ENCODE data around the gene SCAMP3. TPM values are rescaled to one million over a fixed set of nuclear protein-coding genes. Genes with fewer than 3 reads are reported as not detected.
A peak's percentile ranks its signal among the peaks of the same experiment; 100 is the strongest.

Gene SCAMP3
- total and polyA plus RNA-seq, 4 donors, result 26.3 to 103 (median 70.1) TPM

DNA sequence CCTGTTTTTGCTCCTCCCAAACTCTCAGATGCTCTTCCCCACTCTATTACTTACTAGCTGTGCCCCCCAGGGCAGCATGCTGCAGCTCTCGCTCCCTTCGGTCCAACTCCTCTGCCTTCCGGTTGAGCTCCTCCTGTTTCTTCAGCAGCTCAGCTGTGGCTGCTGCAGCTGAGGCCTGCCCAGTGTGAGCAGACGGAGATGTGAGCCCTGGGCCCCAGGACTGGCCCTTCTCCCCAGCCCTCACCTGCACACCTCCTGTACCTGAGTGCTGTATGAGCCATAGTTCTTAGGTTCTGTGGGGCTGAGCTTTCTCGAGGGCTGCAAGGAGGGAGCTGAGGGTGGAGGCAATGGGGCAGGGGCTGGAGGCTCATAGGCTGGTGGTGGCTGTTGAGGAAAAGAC, 1.9 kb downstream of the SCAMP3 start:
- Histone ChIP-seq H3K4me3 (ENCODE audit: low read depth, low read length) (no peak overlapping the region), H3K4me1 (ENCODE audit: control insufficient read depth, insufficient read depth, low read length) (peaks cover 35% of the 10 kb centered on the region), H3K27me3 (ENCODE audit: control insufficient read depth, insufficient read depth, low read length) (no peaks in the 10 kb centered on the region), H3K36me3 (ENCODE audit: control insufficient read depth, insufficient read depth, low read length) (peaks cover 65% of the 10 kb centered on the region), H3K27ac (ENCODE audit: low read depth, low read length) (no peak overlapping the region), H3K9me3 (ENCODE audit: control insufficient read depth, insufficient read depth, low read length) (no peaks in the 10 kb centered on the region)
- WGBS (ENCODE audit: insufficient coverage), result 100% methylated on average over 4 of the region's 5 CpGs
- no peak for DNase-seq (ENCODE audit: low read depth in 4 of 6, low spot score in 6 of 6)

DNA sequence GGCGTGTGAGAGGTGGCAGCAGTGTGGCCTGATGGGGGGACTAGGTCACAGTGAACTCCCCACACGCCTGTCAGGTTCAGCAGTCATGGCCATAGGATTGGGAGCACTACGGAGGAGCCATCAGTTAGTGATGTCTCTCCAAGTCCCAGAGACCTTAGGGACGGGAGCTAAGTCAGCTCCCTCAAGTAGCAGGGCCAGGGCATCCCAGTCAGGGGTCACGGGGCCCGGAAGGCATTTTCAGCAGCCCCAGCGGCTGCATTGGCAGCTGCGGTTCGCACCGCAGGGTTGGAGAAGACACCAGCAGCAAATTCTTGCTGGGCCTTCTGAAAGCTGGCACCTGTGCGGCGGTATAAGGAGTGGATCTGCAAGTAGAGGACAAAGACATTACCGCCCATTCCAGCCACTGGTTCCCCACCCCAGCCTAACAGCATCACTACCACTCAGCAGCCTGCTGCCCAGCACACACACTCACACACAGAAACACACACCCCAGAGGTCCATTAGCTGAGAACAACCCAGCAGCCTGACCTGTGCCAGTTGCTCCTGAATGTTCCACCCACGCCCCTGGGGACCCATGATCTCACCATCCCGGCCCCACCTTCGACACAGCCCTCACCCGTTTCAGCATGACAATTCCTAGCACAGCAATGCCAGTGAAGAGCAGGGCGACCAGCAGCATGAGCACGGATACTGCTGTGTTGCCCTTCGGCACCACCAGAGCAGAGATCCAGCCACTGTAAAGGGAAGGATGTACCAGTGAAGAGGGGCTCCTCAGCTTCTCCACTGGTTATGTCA, 5.9 kb downstream of the SCAMP3 start:
- no peaks in the 10 kb centered on the region for H3K9me3 ChIP-seq (ENCODE audit: control insufficient read depth, insufficient read depth, low read length)
- H3K4me3 ChIP-seq (ENCODE audit: low read depth, low read length), result peak overlapping the region; percentile 81
- peaks cover 55% of the 10 kb centered on the region for H3K4me1 ChIP-seq (ENCODE audit: control insufficient read depth, insufficient read depth, low read length)
- 80% methylated on average over 19 of the region's 20 CpGs for WGBS (ENCODE audit: insufficient coverage)
- no peaks in the 10 kb centered on the region for H3K27me3 ChIP-seq (ENCODE audit: control insufficient read depth, insufficient read depth, low read length)
- H3K36me3 ChIP-seq (ENCODE audit: control insufficient read depth, insufficient read depth, low read length), result peaks cover 59% of the 10 kb centered on the region
- no peak for DNase-seq (ENCODE audit: low read depth in 4 of 6, low spot score in 6 of 6)
- peak overlapping the region; percentile 98 for H3K27ac ChIP-seq (ENCODE audit: low read depth, low read length)

- under 1% methylated on average over 51 of the region's 54 CpGs for WGBS (ENCODE audit: insufficient coverage)
- H3K4me1 ChIP-seq (ENCODE audit: control insufficient read depth, insufficient read depth, low read length), result peaks cover 56% of the 10 kb centered on the region
- H3K9me3 ChIP-seq (ENCODE audit: control insufficient read depth, insufficient read depth, low read length), result no peaks in the 10 kb centered on the region
Measured at GRCh38 chr1:155255243-155256007, 6.7 kb downstream of the SCAMP3 start, which contains the start of gene ENTREP3. Gene ENTREP3, minus strand, starts transcription at chr1:155255483. Its CDS starts 606 bp downstream, at chr1:155254877.

GRCh38 chr1:155254714-155255242, 7.4 kb downstream of the SCAMP3 start:
- peak in 1 of 6 donors; percentile 69 for DNase-seq (ENCODE audit: low read depth in 4 of 6, low spot score in 6 of 6)
- Histone ChIP-seq H3K27me3 (ENCODE audit: control insufficient read depth, insufficient read depth, low read length) (no peaks in the 10 kb centered on the region), H3K4me3 (ENCODE audit: low read depth, low read length) (peak overlapping the region; percentile 81), H3K9me3 (ENCODE audit: control insufficient read depth, insufficient read depth, low read length) (no peaks in the 10 kb centered on the region), H3K4me1 (ENCODE audit: control insufficient read depth, insufficient read depth, low read length) (peaks cover 56% of the 10 kb centered on the region), H3K36me3 (ENCODE audit: control insufficient read depth, insufficient read depth, low read length) (peaks cover 64% of the 10 kb centered on the region), H3K27ac (ENCODE audit: low read depth, low read length) (peak overlapping the region; percentile 98)
- 2% methylated on average over 33 of the region's 35 CpGs for WGBS (ENCODE audit: insufficient coverage)

More at GRCh38 chr1:155255243-155256007, 6.7 kb downstream of the SCAMP3 start, which contains the start of gene ENTREP3:
- no peaks in the 10 kb centered on the region for H3K27me3 ChIP-seq (ENCODE audit: control insufficient read depth, insufficient read depth, low read length)
- peaks cover 64% of the 10 kb centered on the region for H3K36me3 ChIP-seq (ENCODE audit: control insufficient read depth, insufficient read depth, low read length)
- DNase-seq (ENCODE audit: low read depth in 4 of 6, low spot score in 6 of 6), result peak in 2 of 6 donors; percentile 96 to 97
- peak within 1 kb of the TSS; percentile 98 for H3K27ac ChIP-seq (ENCODE audit: low read depth, low read length)
- H3K4me3 ChIP-seq (ENCODE audit: low read depth, low read length), result peak within 1 kb of the TSS; percentile 81

DNA sequence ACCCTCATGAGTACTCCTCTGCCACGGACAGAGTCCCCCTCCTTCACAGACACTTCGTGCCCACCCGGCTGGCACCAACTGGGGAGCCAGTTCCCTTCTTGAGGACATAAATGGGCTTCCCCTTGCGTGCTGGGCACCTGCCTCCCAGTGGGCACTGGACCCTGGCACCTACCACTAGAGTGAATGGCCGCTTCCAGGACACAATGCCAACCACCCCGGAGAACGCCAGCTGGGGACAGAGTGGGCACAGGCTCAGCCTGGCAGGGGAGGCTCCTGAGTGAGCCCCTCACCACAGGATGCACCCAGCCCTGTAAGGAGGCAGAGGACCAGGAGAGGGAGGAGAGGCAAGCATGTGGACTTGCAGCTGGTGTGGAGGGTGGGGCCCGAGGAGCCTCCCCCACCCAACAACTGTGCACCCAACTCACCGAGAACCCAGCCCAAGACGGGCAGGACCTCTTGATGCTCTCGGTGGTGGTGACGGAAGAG, 7.9 kb downstream of the SCAMP3 start:
- WGBS (ENCODE audit: insufficient coverage), result 11% methylated on average over 11 of the region's 12 CpGs
- peaks cover 56% of the 10 kb centered on the region for H3K4me1 ChIP-seq (ENCODE audit: control insufficient read depth, insufficient read depth, low read length)

GRCh38 chr1:155253797-155254196, 8.4 kb downstream of the SCAMP3 start:
- H3K4me1 ChIP-seq (ENCODE audit: control insufficient read depth, insufficient read depth, low read length), result peaks cover 56% of the 10 kb centered on the region
- 60% methylated on average over 3 of the region's 5 CpGs for WGBS (ENCODE audit: insufficient coverage)
- no peak for DNase-seq (ENCODE audit: low read depth in 4 of 6, low spot score in 6 of 6)

More for the DNA sequence above, 7.9 kb downstream of the SCAMP3 start:
- H3K36me3 ChIP-seq (ENCODE audit: control insufficient read depth, insufficient read depth, low read length), result peaks cover 64% of the 10 kb centered on the region
- peak in 1 of 6 donors; percentile 47 for DNase-seq (ENCODE audit: low read depth in 4 of 6, low spot score in 6 of 6)
- peak overlapping the region; percentile 81 for H3K4me3 ChIP-seq (ENCODE audit: low read depth, low read length)
- peak overlapping the region; percentile 98 for H3K27ac ChIP-seq (ENCODE audit: low read depth, low read length)
- H3K9me3 ChIP-seq (ENCODE audit: control insufficient read depth, insufficient read depth, low read length), result no peaks in the 10 kb centered on the region
- H3K27me3 ChIP-seq (ENCODE audit: control insufficient read depth, insufficient read depth, low read length), result no peaks in the 10 kb centered on the region

DNA sequence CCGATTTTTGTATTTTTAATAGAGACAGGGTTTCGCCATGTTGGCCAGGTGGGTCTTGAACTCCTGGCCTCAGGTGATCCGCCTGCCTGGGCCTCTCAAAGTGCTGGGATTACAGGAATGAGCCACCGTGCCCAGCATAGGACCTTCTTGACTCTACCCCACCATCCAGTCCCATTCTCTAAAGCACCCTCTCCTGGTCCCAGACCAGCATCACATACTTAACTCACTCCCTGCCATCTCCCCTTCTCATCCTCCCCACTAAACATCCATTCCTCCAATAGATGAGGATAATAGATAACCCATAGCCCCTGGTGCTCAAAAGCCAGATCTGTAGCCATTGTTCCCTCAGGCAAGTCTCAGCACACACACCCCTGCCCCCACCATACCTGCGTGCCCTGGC, 9.0 kb downstream of the SCAMP3 start:
- Histone ChIP-seq H3K4me3 (ENCODE audit: low read depth, low read length) (no peak overlapping the region), H3K9me3 (ENCODE audit: control insufficient read depth, insufficient read depth, low read length) (no peaks in the 10 kb centered on the region), H3K36me3 (ENCODE audit: control insufficient read depth, insufficient read depth, low read length) (peaks cover 64% of the 10 kb centered on the region), H3K27ac (ENCODE audit: low read depth, low read length) (peak overlapping the region; percentile 98), H3K4me1 (ENCODE audit: control insufficient read depth, insufficient read depth, low read length) (peaks cover 56% of the 10 kb centered on the region), H3K27me3 (ENCODE audit: control insufficient read depth, insufficient read depth, low read length) (no peaks in the 10 kb centered on the region)
- 75% methylated on average over 5 of the region's 5 CpGs for WGBS (ENCODE audit: insufficient coverage)
- DNase-seq (ENCODE audit: low read depth in 4 of 6, low spot score in 6 of 6), result no peak

More at GRCh38 chr1:155253797-155254196, 8.4 kb downstream of the SCAMP3 start:
- H3K4me3 ChIP-seq (ENCODE audit: low read depth, low read length), result peak overlapping the region; percentile 81
- H3K27me3 ChIP-seq (ENCODE audit: control insufficient read depth, insufficient read depth, low read length), result no peaks in the 10 kb centered on the region
- no peaks in the 10 kb centered on the region for H3K9me3 ChIP-seq (ENCODE audit: control insufficient read depth, insufficient read depth, low read length)
- H3K36me3 ChIP-seq (ENCODE audit: control insufficient read depth, insufficient read depth, low read length), result peaks cover 64% of the 10 kb centered on the region
- H3K27ac ChIP-seq (ENCODE audit: low read depth, low read length), result peak overlapping the region; percentile 98

DNA sequence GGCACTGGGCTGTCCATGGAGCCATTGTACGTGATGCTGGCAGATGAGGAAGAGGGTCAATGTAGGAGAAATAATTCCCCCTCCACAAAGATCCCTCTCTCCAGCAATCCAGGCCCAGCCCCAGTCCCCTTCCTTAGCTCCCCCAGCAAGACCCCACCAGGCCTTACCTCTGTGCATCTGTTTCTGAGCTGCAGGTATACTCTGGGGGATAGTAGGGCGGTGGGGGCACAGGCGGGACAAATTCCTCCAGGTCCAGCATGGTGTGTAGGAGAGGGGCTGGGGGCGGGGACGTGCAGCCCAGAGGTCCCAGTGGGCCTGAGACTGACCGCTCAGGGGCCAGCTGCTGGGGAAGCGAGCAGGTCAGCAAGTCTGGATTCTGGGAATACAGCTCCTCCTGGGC, 10.6 kb downstream of the SCAMP3 start:
- Histone ChIP-seq H3K4me1 (ENCODE audit: control insufficient read depth, insufficient read depth, low read length) (peaks cover 56% of the 10 kb centered on the region), H3K9me3 (ENCODE audit: control insufficient read depth, insufficient read depth, low read length) (no peaks in the 10 kb centered on the region), H3K27me3 (ENCODE audit: control insufficient read depth, insufficient read depth, low read length) (no peaks in the 10 kb centered on the region), H3K36me3 (ENCODE audit: control insufficient read depth, insufficient read depth, low read length) (peaks cover 69% of the 10 kb centered on the region), H3K4me3 (ENCODE audit: low read depth, low read length) (no peak overlapping the region), H3K27ac (ENCODE audit: low read depth, low read length) (no peak overlapping the region)
- 85% methylated on average over 4 of the region's 7 CpGs for WGBS (ENCODE audit: insufficient coverage)
- no peak for DNase-seq (ENCODE audit: low read depth in 4 of 6, low spot score in 6 of 6)

All from spinal cord (tissue), 10 donors.